ENCODE measurements around the gene MORF4L1.

DNA sequence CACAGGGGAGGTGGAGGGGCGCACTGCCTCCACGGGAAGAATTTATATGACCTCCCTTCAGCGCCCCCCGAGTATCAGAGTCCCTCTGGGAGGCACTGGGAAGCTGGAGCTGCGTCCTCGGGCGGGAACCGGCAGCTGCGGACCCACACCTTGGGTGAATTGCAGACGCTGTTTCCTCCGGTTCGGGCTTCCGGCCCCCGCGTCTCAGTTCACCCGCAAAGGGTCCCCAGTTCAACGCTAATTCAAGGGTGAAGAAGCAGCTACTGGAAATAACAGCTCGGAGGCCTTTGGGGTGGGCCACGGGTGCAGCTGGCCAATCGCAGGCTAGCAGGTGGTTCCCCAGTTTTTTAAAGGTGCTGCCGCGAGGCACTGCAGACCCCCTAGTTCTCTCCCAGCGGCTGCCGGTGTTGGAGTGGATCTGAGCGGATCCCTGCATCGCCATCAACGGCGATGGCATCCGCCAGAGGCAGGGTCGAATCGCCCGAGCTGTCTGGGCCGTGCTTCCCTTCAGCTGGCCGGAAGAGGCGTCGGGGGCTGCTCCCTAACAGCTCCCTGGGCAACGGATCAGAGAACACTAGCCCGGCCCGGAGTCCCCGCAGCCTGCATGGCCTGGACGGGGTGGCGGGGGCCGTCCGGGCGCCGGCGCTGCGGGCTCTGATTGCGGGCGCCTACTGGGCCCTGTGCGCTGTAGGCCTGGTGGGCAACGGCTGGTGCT lies 42.0 kb upstream of the MORF4L1 start:
- TF ChIP-seq POLR2A (IDR thresholded peaks at IDR 0.05): no peak
- TF ChIP-seq, protein P1, sequence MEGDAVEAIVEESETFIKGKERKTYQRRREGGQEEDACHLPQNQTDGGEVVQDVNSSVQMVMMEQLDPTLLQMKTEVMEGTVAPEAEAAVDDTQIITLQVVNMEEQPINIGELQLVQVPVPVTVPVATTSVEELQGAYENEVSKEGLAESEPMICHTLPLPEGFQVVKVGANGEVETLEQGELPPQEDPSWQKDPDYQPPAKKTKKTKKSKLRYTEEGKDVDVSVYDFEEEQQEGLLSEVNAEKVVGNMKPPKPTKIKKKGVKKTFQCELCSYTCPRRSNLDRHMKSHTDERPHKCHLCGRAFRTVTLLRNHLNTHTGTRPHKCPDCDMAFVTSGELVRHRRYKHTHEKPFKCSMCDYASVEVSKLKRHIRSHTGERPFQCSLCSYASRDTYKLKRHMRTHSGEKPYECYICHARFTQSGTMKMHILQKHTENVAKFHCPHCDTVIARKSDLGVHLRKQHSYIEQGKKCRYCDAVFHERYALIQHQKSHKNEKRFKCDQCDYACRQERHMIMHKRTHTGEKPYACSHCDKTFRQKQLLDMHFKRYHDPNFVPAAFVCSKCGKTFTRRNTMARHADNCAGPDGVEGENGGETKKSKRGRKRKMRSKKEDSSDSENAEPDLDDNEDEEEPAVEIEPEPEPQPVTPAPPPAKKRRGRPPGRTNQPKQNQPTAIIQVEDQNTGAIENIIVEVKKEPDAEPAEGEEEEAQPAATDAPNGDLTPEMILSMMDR (IDR thresholded peaks at IDR 0.05): no peak

Data from uterus (tissue), 2 donors.